ENCODE results near the gene RALGPS2.

Gene RALGPS2

DNA sequence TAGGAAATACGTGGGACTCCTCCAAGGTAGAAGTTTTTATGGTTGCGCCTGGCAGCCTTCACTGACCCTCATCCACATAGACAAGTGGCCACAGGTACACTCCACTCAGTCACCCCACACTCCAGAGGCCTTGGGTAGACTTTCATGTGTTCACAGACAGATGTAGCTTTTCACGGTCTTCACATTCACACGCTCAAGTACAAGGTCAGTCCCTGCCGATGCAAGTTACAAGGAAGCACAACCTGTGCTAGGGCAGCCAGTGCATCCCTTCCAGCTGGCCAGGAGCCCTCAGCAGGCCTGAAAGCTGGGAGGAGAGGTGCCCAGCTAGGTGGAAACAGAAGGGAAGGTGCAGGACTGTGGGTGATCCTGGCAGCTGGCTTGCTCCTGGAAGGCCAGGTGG, 245.1 kb downstream of the RALGPS2 start:
- DNase-seq: no peak
